ENCODE results near the gene USP7.
"Not testable (repeated sequence)": the region's sequence is repeated elsewhere in the genome, so short reads cannot be mapped to it uniquely, and the experiment has no call there.

Gene USP7

DNA sequence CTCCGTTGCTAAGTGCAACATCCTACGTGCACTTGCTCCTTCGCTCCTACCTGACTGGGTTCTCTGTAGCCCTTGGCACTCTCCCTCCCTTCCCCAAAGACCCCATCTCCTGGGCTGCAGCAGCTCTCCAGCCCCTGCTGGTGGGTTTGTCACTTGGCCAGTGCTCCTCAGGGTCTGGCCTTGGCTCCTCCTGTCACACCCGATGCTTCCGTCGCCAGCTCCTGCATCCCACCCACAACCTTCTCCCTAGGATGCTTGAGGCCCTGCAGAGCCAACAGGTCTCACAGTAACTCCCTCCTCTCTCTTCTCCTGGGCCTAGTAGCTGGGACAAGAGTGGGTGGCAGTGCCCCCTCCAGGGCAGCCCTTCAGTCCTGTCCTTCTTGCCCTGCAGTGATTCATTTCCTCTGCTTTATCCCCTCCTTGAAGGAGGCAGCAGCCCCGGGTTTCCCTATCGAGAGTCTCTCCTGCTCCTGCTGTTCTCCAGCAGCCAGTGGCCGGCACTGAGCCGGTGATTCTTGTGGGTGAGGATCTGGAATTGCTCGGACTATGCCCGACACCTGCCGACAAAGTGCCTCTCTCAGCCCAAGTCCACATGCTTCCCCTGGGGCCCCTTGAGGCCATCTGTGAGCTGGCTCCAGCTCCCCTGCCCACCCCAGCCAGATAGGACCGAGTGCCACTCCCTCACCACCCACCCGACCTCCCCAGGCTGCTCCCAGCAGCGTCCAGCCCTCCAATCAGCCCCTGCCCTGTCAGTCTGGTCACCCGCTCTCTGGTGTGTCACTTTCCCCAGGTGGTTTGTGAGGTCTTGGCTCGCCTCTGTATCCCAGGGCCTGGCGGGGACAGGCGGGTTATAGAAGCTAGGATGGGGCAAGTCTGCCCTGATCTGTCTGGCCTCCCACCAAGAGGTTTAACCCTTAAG lies 77.8 kb downstream of the USP7 start:
- peaks cover 22 to 24% of the 10 kb centered on the region in 2 donors for H3K4me1 ChIP-seq (ENCODE audit: control insufficient read depth in 2 of 2, insufficient read depth in 2 of 2, low read length in 2 of 2)
- H3K36me3 ChIP-seq (ENCODE audit: control insufficient read depth in 2 of 2, insufficient read depth in 2 of 2, low read length in 2 of 2), result peaks cover 6 to 17% of the 10 kb centered on the region in 2 donors
- no peak overlapping the region for H3K9ac ChIP-seq (ENCODE audit: low read depth in 1 of 2, low read length in 2 of 2)
- H3K27ac ChIP-seq (ENCODE audit: low read depth in 2 of 2, low read length in 2 of 2), result no peak overlapping the region
- no peaks in the 10 kb centered on the region for H3K9me3 ChIP-seq (ENCODE audit: control insufficient read depth in 2 of 2, low read length in 2 of 2)
- no peak overlapping the region for H3K4me3 ChIP-seq (ENCODE audit: low read length in 2 of 2)
- H3K27me3 ChIP-seq (ENCODE audit: control insufficient read depth in 2 of 2, insufficient read depth in 2 of 2, low read length in 2 of 2), result no peaks in the 10 kb centered on the region

- H3K4me1 ChIP-seq (ENCODE audit: control insufficient read depth in 2 of 2, insufficient read depth in 2 of 2, low read length in 2 of 2), result peaks cover 22 to 24% of the 10 kb centered on the region in 2 donors
- no peaks in the 10 kb centered on the region for H3K36me3 ChIP-seq (ENCODE audit: control insufficient read depth in 2 of 2, insufficient read depth in 2 of 2, low read length in 2 of 2)
- no peaks in the 10 kb centered on the region for H3K9me3 ChIP-seq (ENCODE audit: control insufficient read depth in 2 of 2, low read length in 2 of 2)
- no peaks in the 10 kb centered on the region for H3K27me3 ChIP-seq (ENCODE audit: control insufficient read depth in 2 of 2, insufficient read depth in 2 of 2, low read length in 2 of 2)
- no peak overlapping the region for H3K9ac ChIP-seq (ENCODE audit: low read depth in 1 of 2, low read length in 2 of 2)
- H3K4me3 ChIP-seq (ENCODE audit: low read length in 2 of 2), result no peak overlapping the region
- no peak overlapping the region for H3K27ac ChIP-seq (ENCODE audit: low read depth in 2 of 2, low read length in 2 of 2)
Observed at GRCh38 chr16:8882725-8883377, 80.9 kb downstream of the USP7 start.

GRCh38 chr16:8882041-8882617 lies 81.6 kb downstream of the USP7 start, which contains the start of gene LITAFD:
Gene LITAFD, plus strand, starts transcription at chr16:8882351. Its CDS starts 2,005 bp downstream, at chr16:8884356.
- Histone ChIP-seq H3K4me1 (ENCODE audit: control insufficient read depth in 2 of 2, insufficient read depth in 2 of 2, low read length in 2 of 2) (peaks cover 22 to 24% of the 10 kb centered on the region in 2 donors), H3K9me3 (ENCODE audit: control insufficient read depth in 2 of 2, low read length in 2 of 2) (no peaks in the 10 kb centered on the region), H3K9ac (ENCODE audit: low read depth in 1 of 2, low read length in 2 of 2) (no peak within 1 kb of the TSS), H3K27ac (ENCODE audit: low read depth in 2 of 2, low read length in 2 of 2) (no peak within 1 kb of the TSS), H3K4me3 (ENCODE audit: low read length in 2 of 2) (no peak within 1 kb of the TSS), H3K36me3 (ENCODE audit: control insufficient read depth in 2 of 2, insufficient read depth in 2 of 2, low read length in 2 of 2) (no peaks in the 10 kb centered on the region), H3K27me3 (ENCODE audit: control insufficient read depth in 2 of 2, insufficient read depth in 2 of 2, low read length in 2 of 2) (no peaks in the 10 kb centered on the region)

DNA sequence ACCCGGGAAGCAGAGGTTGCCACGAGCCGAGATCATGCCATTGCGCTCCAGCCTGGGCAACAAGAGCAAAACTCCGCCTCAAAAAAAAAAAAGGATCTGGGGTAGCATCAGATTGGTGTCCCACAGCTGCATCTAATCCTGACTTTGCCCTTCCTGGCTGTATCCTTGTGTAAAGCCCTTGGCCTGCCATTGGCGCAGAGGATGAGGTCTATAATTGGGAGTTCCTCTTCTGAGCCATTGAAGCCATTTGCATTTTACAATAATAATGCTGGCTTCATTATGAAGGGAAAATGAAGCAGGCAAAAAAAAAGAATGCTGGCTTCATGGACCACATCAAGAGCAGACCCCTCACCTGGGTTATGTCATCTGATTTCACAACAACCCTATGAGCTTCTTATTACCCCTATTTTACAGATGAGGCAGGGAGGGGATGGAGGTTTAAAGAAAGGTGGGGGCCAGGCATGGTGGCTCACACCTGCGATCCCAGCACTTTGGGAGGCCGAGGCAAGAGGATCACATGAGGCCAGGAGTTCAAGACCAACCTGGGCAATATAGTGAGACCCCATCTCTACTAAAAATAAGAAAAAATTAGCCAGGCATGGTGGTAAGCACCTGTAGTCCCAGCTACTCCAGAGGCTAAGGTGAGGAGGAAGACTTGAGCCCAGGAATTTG lies 82.7 kb downstream of the USP7 start:
- no peak overlapping the region for H3K9ac ChIP-seq (ENCODE audit: low read depth in 1 of 2, low read length in 2 of 2)
- H3K4me1 ChIP-seq (ENCODE audit: control insufficient read depth in 2 of 2, insufficient read depth in 2 of 2, low read length in 2 of 2), result peaks cover 19 to 20% of the 10 kb centered on the region in 2 donors
- H3K36me3 ChIP-seq (ENCODE audit: control insufficient read depth in 2 of 2, insufficient read depth in 2 of 2, low read length in 2 of 2), result no peaks in the 10 kb centered on the region
- no peaks in the 10 kb centered on the region for H3K27me3 ChIP-seq (ENCODE audit: control insufficient read depth in 2 of 2, insufficient read depth in 2 of 2, low read length in 2 of 2)
- H3K9me3 ChIP-seq (ENCODE audit: control insufficient read depth in 2 of 2, low read length in 2 of 2), result no peaks in the 10 kb centered on the region
- no peak overlapping the region for H3K27ac ChIP-seq (ENCODE audit: low read depth in 2 of 2, low read length in 2 of 2)
- H3K4me3 ChIP-seq (ENCODE audit: low read length in 2 of 2), result no peak overlapping the region

DNA sequence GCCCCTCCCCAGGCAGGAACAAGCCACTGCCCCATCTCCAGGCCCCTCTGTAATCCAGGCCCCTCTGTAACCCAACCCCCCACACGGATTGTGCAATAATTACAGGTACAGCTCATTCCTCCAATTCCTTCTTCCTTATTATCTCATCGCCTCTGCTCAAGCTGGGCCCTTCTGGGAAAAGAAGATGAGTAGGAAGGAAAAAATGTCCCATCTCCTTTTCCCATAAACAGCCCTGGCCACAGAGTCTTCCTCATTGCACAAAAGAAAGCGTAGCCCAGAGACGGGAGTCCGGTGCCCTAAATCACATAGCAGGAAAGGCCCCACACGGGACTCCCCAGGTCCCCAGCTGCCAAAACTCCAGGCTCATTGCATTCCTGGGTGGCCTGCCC lies 85.2 kb downstream of the USP7 start:
- Histone ChIP-seq H3K4me3 (ENCODE audit: low read length in 2 of 2) (no peak overlapping the region), H3K9ac (ENCODE audit: low read depth in 1 of 2, low read length in 2 of 2) (no peak overlapping the region), H3K4me1 (ENCODE audit: control insufficient read depth in 2 of 2, insufficient read depth in 2 of 2, low read length in 2 of 2) (no peaks in the 10 kb centered on the region), H3K36me3 (ENCODE audit: control insufficient read depth in 2 of 2, insufficient read depth in 2 of 2, low read length in 2 of 2) (no peaks in the 10 kb centered on the region), H3K27me3 (ENCODE audit: control insufficient read depth in 2 of 2, insufficient read depth in 2 of 2, low read length in 2 of 2) (no peaks in the 10 kb centered on the region), H3K9me3 (ENCODE audit: control insufficient read depth in 2 of 2, low read length in 2 of 2) (no peaks in the 10 kb centered on the region), H3K27ac (ENCODE audit: low read depth in 2 of 2, low read length in 2 of 2) (no peak overlapping the region)

- Histone ChIP-seq H3K27ac (ENCODE audit: low read depth in 2 of 2, low read length in 2 of 2) (no peak overlapping the region), H3K9me3 (ENCODE audit: control insufficient read depth in 2 of 2, low read length in 2 of 2) (no peaks in the 10 kb centered on the region), H3K36me3 (ENCODE audit: control insufficient read depth in 2 of 2, insufficient read depth in 2 of 2, low read length in 2 of 2) (no peaks in the 10 kb centered on the region)
Observed at GRCh38 chr16:8877894-8878522, 85.7 kb downstream of the USP7 start.

DNA sequence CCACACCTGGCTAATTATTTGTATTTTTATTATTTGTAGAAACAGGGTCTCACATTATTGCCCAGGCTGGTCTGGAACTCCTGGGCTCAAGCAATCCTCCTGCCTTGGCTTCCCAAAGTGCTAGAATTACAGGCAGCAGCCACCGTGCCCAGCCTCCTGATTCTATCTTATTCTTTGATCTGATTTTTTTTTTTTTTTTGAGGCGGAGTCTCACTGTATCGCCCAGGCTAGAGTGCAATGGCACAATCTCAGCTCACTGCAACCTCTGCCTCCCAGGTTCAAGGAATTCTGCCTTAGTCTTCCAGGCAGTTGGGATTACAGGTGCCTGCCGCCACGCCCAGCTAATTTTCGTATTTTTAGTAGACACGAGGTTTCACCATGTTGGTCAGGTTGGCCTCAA lies 88.4 kb downstream of the USP7 start:
- H3K27ac ChIP-seq (ENCODE audit: low read depth in 2 of 2, low read length in 2 of 2); H3K27me3 ChIP-seq (ENCODE audit: control insufficient read depth in 2 of 2, insufficient read depth in 2 of 2, low read length in 2 of 2); H3K9me3 ChIP-seq (ENCODE audit: control insufficient read depth in 2 of 2, low read length in 2 of 2); H3K36me3 ChIP-seq (ENCODE audit: control insufficient read depth in 2 of 2, insufficient read depth in 2 of 2, low read length in 2 of 2); H3K9ac ChIP-seq (ENCODE audit: low read depth in 1 of 2, low read length in 2 of 2); H3K4me1 ChIP-seq (ENCODE audit: control insufficient read depth in 2 of 2, insufficient read depth in 2 of 2, low read length in 2 of 2); H3K4me3 ChIP-seq (ENCODE audit: low read length in 2 of 2): not testable (repeated sequence)

More at GRCh38 chr16:8877894-8878522, 85.7 kb downstream of the USP7 start:
- H3K4me1 ChIP-seq (ENCODE audit: control insufficient read depth in 2 of 2, insufficient read depth in 2 of 2, low read length in 2 of 2), result no peaks in the 10 kb centered on the region
- H3K9ac ChIP-seq (ENCODE audit: low read depth in 1 of 2, low read length in 2 of 2), result no peak overlapping the region
- no peak overlapping the region for H3K4me3 ChIP-seq (ENCODE audit: low read length in 2 of 2)
- no peaks in the 10 kb centered on the region for H3K27me3 ChIP-seq (ENCODE audit: control insufficient read depth in 2 of 2, insufficient read depth in 2 of 2, low read length in 2 of 2)

GRCh38 chr16:8874388-8874787 lies 89.3 kb downstream of the USP7 start:
- peaks cover 3 to 4% of the 10 kb centered on the region in 2 donors for H3K4me1 ChIP-seq (ENCODE audit: control insufficient read depth in 2 of 2, insufficient read depth in 2 of 2, low read length in 2 of 2)
- no peak overlapping the region for H3K9ac ChIP-seq (ENCODE audit: low read depth in 1 of 2, low read length in 2 of 2)
- H3K27ac ChIP-seq (ENCODE audit: low read depth in 2 of 2, low read length in 2 of 2), result no peak overlapping the region
- H3K4me3 ChIP-seq (ENCODE audit: low read length in 2 of 2), result no peak overlapping the region
- no peaks in the 10 kb centered on the region for H3K36me3 ChIP-seq (ENCODE audit: control insufficient read depth in 2 of 2, insufficient read depth in 2 of 2, low read length in 2 of 2)
- H3K9me3 ChIP-seq (ENCODE audit: control insufficient read depth in 2 of 2, low read length in 2 of 2), result no peaks in the 10 kb centered on the region
- H3K27me3 ChIP-seq (ENCODE audit: control insufficient read depth in 2 of 2, insufficient read depth in 2 of 2, low read length in 2 of 2), result no peaks in the 10 kb centered on the region

DNA sequence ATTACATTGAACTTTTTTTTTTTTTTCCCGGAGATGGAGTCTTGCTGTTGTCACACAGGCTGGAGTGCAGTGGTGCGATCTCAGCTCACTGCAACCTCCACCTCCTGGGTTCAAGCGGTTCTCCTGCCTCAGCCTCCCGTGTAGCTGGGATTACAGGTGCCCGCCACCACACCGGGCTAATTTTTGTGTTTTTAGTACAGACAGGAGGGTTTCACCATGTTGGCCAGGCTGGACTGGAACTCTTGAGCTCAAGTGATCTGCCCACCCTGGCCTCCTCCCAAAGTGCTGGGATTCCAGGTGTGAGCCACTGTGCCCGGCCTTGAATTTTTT lies 89.9 kb downstream of the USP7 start:
- H3K27ac ChIP-seq (ENCODE audit: low read depth in 2 of 2, low read length in 2 of 2); H3K4me1 ChIP-seq (ENCODE audit: control insufficient read depth in 2 of 2, insufficient read depth in 2 of 2, low read length in 2 of 2); H3K27me3 ChIP-seq (ENCODE audit: control insufficient read depth in 2 of 2, insufficient read depth in 2 of 2, low read length in 2 of 2); H3K9ac ChIP-seq (ENCODE audit: low read depth in 1 of 2, low read length in 2 of 2); H3K9me3 ChIP-seq (ENCODE audit: control insufficient read depth in 2 of 2, low read length in 2 of 2); H3K36me3 ChIP-seq (ENCODE audit: control insufficient read depth in 2 of 2, insufficient read depth in 2 of 2, low read length in 2 of 2); H3K4me3 ChIP-seq (ENCODE audit: low read length in 2 of 2): not testable (repeated sequence)

Data from mucosa of rectum (tissue), 2 donors.